ENCODE measurements around the gene CACNA1D.

GRCh38 chr3:53585627-53586026 lies 91.2 kb downstream of the CACNA1D start:
- no peak for TF ChIP-seq POLR2AphosphoS5 (IDR thresholded peaks at IDR 0.05; ENCODE audit: insufficient read depth, low read depth, low read length)
- TF ChIP-seq EZH2 (IDR thresholded peaks at IDR 0.05; ENCODE audit: borderline replicate concordance, low read depth, low read length, severe bottlenecking): no peak
- TF ChIP-seq CTCF (IDR thresholded peaks at IDR 0.05; ENCODE audit: extremely low read depth in 1 of 2, insufficient read depth in 1 of 2, low read depth in 1 of 2, low read length in 2 of 2): no peak
- no peak for TF ChIP-seq FOS (IDR thresholded peaks at IDR 0.05; ENCODE audit: borderline replicate concordance, insufficient read depth, low read length)
- TF ChIP-seq JUN (IDR thresholded peaks at IDR 0.05; ENCODE audit: borderline replicate concordance, insufficient read depth, insufficient read length, low read depth): no peak
- no peak for TF ChIP-seq MAX (IDR thresholded peaks at IDR 0.05; ENCODE audit: insufficient read depth, insufficient read length)
- TF ChIP-seq POLR2A (IDR thresholded peaks at IDR 0.05; ENCODE audit: low read depth, low read length): no peak
- TF ChIP-seq MYC (IDR thresholded peaks at IDR 0.05; ENCODE audit: low read depth, low read length): no peak
- TF ChIP-seq GATA2 (IDR thresholded peaks at IDR 0.05; ENCODE audit: insufficient read depth, insufficient read length, low read depth, low read length): no peak
